Stimulated activated CD4-positive, alpha-beta T cell treated with anti-CD3 and anti-CD28 coated beads, Interleukin-15, amount 100 ng/mL, for 24 hours (primary cell): Measurements from ENCODE around the gene UNC5C.
"Not testable (repeated sequence)": the region's sequence is repeated elsewhere in the genome, so short reads cannot be mapped to it uniquely, and the experiment has no call there.

Source experiments
- DNase-seq: peaks from one replicate; pipeline ENCODE4 v3.0.0-alpha.2; 2020

UNC5C gene

DNA sequence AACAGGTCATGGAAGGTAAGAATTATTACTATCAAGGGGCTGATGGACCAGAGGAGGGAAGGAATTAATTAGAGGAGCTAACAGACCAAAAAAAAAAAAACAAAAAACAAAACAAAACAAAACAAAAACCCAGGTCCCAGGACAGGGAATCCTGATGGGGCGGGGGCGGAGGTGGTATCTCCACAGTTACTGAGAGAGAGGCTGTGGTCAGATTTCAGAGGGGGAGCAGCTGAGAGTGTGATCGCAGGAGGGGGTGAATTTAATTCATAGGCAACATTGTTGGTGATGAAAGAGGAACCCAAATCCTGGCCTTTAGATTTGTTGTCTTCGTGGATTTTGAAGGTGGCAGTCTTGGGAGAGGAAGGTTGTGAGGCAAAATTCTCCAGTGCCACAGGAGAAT lies 389.4 kb downstream of the UNC5C start:
- no peak for DNase-seq

DNA sequence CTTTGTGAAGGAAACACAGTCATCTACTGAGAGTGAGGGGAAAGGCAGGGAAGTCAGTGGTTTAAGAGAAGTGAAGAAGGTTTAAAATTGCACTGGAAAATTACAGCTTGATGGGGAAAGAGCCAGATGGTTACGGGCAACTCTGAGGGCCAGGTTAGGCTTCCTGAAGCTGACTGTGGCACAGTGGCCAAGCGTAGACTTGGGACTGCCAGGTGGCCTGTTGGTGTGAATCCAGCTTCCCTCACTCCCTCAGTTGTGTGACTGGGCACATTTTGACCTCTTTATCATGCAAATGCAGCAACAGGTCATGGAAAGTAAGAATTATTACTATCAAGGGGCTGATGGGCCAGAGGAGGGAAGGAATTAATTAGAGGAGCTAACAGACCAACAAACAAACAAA lies 390.1 kb downstream of the UNC5C start:
- no peak for DNase-seq

DNA sequence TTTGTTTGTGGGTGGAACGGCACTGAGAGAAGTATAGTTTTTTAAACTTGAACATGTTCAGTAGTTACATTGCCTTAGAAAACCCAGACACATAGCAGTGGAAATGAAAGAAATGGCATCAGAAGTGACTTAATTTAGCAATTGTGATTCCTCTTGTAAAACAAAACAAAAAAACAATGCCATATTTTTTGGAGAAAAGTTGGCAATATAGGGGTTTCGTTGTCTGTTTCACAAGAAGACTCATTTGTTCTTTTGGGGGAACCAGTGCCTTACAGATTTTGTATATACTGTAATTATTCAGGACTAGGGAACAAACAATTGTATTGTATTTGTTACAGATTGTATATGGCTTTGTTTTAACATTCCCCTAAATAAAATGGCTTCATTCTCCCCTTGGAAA lies 390.7 kb downstream of the UNC5C start:
- no peak for DNase-seq

DNA sequence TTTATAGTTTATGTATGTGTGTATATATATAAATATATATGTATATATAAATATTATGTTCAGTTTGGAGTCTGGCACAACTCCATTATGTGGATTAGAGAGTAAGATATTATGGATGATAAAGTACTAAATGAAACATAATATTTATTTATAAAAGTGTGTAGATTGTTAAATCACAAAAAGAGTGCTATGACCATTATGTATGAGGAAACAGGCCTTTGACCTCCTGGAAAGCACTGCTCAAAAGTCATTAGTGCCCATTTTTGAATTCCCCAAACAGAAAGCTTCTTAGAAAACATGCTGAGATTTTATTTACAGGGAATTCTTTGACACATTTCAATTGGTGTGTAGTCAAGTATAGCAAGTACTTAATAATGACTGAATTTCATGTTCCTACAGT lies 391.2 kb downstream of the UNC5C start:
- DNase-seq, result no peak

DNA sequence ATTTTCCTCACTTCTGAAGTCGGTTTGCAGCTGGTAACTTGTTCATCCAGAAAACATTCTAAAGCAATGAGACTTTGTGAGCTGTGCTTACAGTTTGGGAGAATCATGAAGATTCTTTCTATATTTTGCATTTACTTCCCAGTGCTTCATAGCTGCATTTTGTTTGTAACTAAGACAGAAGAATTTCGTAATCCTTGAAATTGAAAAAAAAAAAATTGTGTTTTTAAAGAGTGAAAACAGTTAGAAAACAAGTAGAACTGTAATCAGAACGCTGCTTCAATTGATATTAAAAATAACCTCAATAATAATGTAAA lies 392.4 kb downstream of the UNC5C start:
- DNase-seq, result no peak

DNA sequence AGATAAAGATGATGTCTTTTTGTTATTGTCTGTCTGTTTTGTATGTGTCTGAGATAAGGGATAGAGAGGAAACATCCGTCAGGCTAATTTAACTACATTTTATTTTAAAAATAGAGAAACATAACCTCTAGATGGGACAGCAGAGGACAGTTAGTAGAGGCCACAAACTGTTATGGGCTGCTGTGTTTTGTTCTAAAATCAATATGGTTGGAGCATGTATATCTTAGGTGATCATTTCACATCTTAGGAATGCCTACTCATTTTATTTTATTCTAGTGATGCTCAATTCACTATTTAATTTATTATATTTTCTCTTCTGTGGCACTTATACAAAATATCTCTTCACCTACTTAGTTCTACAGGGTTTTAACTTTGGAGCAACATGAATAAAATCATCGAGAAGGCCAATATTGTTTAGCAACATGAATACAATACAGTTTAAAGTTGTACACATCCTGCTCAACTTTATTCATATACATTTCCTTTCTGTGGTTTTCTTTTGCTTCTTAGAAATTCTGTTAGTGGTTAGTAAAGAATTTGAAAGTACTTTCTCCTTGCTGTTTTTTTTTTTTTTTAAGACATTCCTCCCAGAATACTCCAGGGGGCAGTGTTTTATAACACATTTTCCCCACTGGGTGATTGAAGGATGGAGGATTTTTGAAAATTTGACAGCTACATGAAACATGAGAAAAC lies 392.9 kb downstream of the UNC5C start:
- DNase-seq, result no peak

DNA sequence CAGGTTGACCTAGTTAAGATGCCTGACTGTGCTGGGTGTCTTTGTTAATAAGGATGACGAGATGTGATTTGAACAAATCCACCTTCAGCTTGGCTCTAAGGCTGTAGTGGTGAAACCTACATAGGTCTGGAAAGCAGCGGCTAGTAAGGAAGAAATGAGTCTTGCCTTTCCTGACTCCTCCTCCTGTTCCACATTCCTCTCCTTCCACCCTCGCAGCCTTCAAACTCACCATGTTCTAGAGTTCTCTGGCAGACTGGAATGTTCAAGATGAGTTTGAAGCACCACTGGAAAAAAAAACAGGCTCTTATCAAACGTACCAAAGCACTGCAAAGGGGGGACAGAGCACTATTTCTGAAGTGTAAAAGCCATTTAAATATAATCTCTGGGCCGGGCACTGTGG lies 395.6 kb downstream of the UNC5C start:
- no peak for DNase-seq

DNA sequence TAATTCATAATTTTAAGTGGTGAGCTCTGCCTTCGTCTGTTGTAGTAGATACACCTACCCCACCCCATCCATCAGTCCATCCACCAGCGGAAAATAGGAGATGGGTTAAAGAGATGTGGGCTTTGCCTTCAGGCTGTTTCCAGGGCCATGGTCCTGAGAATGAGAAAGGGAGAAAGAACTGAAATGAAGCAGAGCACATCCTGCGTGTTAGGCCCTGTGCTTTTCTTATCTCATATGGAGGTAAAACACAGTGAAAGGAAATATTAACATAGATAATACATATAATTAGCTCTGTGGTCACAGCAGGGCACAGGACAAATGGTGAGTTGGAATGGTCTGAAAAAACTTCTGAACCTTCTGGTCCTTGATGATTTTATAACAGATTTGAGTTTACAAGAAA lies 397.5 kb downstream of the UNC5C start:
- no peak for DNase-seq

DNA sequence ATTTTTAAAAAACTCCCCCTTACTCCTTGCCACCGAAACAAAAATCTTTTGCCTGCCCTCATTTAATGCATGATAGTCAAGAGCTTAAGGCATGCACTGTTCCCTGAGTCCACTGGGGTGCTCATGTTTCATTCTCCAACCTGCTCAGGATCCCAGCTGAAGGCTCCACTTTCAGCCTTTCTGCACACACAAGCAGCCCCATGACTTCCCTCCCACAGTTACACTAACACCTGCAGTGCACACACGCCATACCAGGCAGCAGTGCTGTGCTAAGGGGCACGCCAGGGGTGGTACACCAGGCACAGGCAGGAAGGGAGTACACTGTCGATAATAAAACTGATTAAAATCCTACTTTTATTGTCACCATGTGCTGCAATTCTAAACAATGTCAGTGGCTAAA lies 405.8 kb downstream of the UNC5C start:
- DNase-seq, result no peak

DNA sequence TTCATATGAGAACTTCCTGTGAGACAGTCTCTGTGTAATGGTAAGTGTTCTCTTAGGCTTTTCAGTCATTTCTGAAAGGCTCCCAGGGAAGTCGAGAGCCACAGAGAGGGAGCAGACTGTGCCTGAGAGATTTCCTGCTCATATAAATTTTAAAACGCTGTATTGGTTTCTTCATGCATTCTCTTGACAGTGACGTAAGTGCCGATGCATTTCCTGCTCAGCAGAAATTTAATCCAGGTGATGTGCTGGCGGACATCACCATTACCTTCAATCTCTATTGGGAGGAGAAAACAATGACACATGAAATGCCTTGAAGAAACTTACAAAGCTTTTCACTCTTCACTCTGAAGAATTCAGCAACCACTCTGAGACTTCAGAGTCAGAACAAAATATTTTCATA lies 407.4 kb downstream of the UNC5C start:
- no peak for DNase-seq

DNA sequence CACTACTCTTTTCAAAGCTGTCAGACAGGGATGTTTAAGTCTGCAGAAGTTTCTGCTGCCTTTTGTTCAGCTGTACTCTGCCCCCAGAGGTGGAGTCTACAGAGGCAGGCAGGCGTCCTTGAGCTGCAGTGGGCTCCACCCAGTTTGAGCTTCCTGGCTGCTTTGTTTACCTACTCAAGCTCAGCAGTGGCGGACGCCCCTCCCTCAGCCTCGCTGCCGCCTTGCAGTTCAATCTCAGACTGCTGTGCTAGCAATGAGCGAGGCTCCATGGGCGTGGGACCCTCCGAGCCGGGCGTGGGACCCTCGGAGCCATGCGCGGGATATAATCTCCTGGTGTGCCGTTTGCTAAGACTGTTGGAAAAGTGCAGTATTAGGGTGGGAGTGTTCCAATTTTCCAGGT lies 409.3 kb downstream of the UNC5C start:
- DNase-seq, result not testable (repeated sequence)

DNA sequence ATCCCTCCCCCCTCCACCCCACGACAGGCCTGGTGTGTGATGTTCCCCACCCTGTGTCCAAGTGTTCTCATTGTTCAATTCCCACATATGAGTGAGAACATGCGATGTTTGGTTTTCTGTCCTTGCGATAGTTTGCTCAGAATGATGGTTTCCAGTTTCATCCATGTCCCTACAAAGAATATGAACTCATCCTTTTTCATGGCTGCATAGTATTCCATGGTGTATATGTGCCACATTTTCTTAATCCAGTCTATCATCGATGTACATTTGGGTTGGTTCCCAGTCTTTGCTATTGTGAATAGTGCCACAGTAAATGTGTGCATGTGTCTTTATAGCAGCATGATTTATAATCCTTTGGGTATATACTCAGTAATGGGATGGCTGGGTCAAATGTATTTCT lies 414.8 kb downstream of the UNC5C start:
- not testable (repeated sequence) for DNase-seq

DNA sequence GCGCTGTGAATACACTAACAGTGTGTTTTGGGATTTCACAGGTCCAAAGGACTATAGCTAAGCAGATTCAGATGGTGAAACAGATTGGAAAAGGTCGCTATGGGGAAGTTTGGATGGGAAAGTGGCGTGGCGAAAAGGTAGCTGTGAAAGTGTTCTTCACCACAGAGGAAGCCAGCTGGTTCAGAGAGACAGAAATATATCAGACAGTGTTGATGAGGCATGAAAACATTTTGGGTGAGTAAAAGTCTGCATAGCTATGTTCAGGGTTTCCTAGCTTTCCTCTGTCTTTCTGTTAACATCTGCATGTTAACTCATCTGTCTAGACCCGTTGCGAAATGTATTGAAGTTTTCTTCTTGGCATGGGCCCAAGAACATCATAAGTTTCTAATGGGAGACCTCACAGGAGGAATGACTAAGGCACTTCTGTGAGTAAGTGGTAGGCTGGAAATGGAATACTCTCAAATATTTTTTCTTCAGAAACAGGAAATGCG lies 418.9 kb downstream of the UNC5C start:
- no peak for DNase-seq

DNA sequence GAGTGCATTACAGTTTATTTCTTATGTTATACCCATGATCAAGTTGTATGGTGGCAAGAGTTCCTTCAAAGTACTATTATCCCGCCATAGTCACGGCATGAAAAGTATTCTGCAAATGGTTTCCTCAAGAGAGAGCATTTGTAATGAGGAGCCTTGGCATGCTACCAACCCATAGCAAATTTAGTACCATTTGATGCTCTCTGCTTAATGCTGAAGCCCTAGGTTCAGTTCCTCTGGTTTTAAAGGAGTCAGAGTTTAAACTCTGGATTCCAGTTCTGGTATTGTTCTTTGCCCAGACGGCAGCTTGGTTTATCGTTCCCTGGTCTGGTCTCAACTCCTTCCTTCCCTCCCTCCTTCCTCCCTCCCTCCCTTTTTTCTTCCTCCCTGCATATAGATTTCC lies 419.7 kb downstream of the UNC5C start:
- DNase-seq, result no peak

DNA sequence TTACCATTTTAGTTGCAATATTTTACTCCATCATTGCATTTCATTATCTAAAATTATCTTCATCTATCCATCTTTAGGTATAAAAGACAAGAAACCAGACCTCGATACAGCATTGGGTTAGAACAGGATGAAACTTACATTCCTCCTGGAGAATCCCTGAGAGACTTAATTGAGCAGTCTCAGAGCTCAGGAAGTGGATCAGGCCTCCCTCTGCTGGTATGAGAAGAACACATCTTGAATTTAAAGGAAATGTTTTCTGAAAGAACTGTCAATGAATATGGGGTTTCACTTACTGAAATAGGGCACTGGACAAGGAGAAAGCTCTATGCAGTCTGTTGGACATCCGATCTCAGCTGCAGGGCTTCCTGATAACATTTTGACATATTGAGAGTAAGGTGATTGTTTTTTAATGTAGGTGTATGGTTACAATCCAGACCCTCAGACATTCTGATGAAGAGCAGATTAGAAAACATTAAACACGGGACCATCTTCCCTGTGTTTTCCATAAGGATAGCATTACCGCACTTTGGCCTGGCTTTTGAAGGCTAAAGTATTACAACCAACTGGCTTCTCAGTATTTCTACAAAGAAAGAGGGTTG lies 423.8 kb downstream of the UNC5C start:
- DNase-seq, result peak; percentile 1

DNA sequence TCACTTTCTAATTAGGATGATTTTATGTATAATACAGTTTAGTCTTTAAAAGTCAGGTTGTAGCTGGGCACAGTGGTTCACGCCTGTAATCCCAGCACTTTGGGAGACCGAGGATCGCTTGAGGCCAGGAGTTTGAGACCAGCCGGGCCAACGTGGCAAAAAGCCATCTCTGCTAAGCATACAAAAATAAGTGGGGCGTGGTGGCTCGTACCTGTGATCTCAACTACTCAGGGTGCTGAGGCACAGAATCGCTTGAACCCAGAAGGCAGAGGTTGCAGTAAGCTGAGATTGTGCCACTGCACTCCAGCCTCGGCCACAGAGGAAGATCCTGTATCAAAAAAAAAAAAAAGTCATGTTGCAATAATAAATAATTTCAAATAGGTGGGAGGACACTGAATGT lies 426.8 kb downstream of the UNC5C start:
- no peak for DNase-seq

DNA sequence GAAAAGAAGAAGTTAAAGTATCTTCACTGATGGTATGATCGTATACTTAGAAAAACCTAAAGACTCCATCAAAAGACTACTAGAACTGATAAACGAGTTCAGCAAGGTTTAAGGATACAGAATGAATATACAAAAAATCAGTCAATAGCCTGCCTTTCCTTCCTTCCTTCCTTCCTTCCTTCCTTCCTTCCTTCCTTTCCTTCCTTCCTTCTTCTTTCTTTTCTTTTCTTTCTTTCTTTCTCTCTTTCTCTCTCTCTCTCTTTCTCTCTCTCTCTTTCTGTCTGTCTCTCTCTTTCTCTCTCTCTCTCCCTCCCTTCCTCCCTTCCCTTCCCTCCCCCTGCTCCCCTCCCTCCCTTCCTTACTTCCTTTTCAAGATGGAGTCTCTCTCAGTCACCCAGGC lies 428.3 kb downstream of the UNC5C start:
- DNase-seq, result no peak

DNA sequence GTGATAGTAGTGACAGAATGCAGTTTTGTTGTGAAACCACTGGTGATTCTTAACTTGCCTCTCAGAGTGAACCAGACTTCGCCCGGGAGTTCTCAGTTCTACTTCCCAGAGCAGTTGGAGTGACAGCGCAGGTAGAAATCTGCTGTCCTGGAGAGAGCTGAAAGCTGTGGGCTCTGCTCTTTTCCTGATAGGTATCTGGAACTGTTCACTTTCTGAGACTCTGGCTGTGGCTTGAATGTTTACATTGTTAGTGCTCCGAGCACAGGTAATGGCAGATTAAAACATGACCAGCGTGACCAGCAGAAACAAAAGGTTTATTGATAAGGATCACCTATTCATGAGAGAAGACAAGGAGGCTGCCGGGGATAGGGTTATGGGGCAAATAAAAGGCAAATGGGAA lies 430.3 kb downstream of the UNC5C start:
- no peak for DNase-seq

DNA sequence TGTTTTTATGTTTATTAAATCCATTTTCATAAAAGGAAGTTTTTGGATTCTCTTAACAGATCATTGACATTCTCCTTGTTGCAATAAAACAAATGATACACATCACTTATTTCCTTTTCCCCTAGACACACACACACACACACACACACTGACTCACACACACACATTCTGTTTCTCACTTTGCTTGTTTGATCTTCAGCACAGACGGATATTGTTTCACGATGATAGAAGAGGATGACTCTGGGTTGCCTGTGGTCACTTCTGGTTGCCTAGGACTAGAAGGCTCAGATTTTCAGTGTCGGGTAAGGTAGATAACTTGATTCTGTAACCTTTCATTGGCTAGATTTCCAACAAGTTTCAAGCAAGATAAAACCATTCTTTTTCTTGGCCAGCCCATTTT lies 434.3 kb downstream of the UNC5C start:
- DNase-seq, result no peak
